Brain microvascular endothelial cell (primary cell): ENCODE results near the gene MYL1.

Experiments
- DNase-seq: peaks from one replicate; pipeline ENCODE4 v3.0.0-alpha.2; 2020
- H3K27ac ChIP-seq: fragments of 250-450 bp; sonication (Bioruptor Pico); 2 replicates; pipeline ENCODE4 v1.5.1; 2020; ENCODE audit warnings: mild to moderate bottlenecking, moderate library complexity
- H3K27me3 ChIP-seq: fragments of 250-450 bp; sonication (Bioruptor Pico); replicated peaks from 2 replicates; pipeline ENCODE4 v1.5.1; 2020; ENCODE audit warnings: mild to moderate bottlenecking
- H3K36me3 ChIP-seq: fragments of 250-450 bp; sonication (Bioruptor Pico); replicated peaks from 2 replicates; pipeline ENCODE4 v1.5.1; 2020; ENCODE audit warnings: mild to moderate bottlenecking
- H3K4me3 ChIP-seq: 2 replicates; pipeline ENCODE4 v1.5.1; 2011; ENCODE audit warnings: low read depth, mild to moderate bottlenecking, control low read depth, low read length, moderate library complexity
- CTCF ChIP-seq: IDR thresholded peaks from 2 replicates; pipeline ENCODE4 v1.5.1; 2011; ENCODE audit warnings: low read depth, mild to moderate bottlenecking, moderate library complexity, low read length, control low read depth, inconsistent platforms; ENCODE audit errors: missing control alignments
- in situ Hi-C: cut with HindIII; loops from 2 replicates; pipeline ENCODE4 v1.10.0; 2017; ENCODE audit warnings: low sequenced_read_pairs, low pct_ligation_motif_present

Gene MYL1

GRCh38 chr2:210324906-210325305 is 9.9 kb upstream of the MYL1 start:
- no peak for DNase-seq
- Histone ChIP-seq H3K36me3 (no peaks in the 10 kb centered on the region), H3K4me3 (no peak overlapping the region), H3K27ac (no peak overlapping the region), H3K27me3 (no peaks in the 10 kb centered on the region)
- in situ Hi-C loops, result no loop called here
- no peak for TF ChIP-seq CTCF

GRCh38 chr2:210324458-210324857 is 9.5 kb upstream of the MYL1 start:
- Histone ChIP-seq H3K36me3 (no peaks in the 10 kb centered on the region), H3K27me3 (no peaks in the 10 kb centered on the region), H3K4me3 (no peak overlapping the region), H3K27ac (no peak overlapping the region)
- no peak for DNase-seq
- in situ Hi-C loops, result no loop called here
- TF ChIP-seq CTCF, result no peak

GRCh38 chr2:210323003-210323402 is 8.0 kb upstream of the MYL1 start:
- no peak for DNase-seq
- Histone ChIP-seq H3K4me3 (no peak overlapping the region), H3K27ac (no peak overlapping the region), H3K36me3 (no peaks in the 10 kb centered on the region), H3K27me3 (no peaks in the 10 kb centered on the region)
- TF ChIP-seq CTCF, result no peak
- in situ Hi-C loops, result no loop called here

- TF ChIP-seq CTCF, result no peak
- in situ Hi-C loops, result no loop called here
- H3K27ac ChIP-seq, result no peak overlapping the region
- H3K4me3 ChIP-seq, result no peak overlapping the region
- H3K27me3 ChIP-seq, result no peaks in the 10 kb centered on the region
- no peak for DNase-seq
- no peaks in the 10 kb centered on the region for H3K36me3 ChIP-seq
Observed at GRCh38 chr2:210318891-210319290, 3.9 kb upstream of the MYL1 start.

- Histone ChIP-seq H3K36me3 (no peaks in the 10 kb centered on the region), H3K4me3 (no peak overlapping the region), H3K27ac (no peak overlapping the region), H3K27me3 (no peaks in the 10 kb centered on the region)
- in situ Hi-C loops, result no loop called here
- TF ChIP-seq CTCF, result no peak
- DNase-seq, result no peak
Observed at GRCh38 chr2:210318486-210318885, 3.5 kb upstream of the MYL1 start.

- Histone ChIP-seq H3K36me3 (no peaks in the 10 kb centered on the region), H3K27ac (no peak overlapping the region), H3K27me3 (no peaks in the 10 kb centered on the region), H3K4me3 (no peak overlapping the region)
- in situ Hi-C loops, result no loop called here
- no peak for DNase-seq
- no peak for TF ChIP-seq CTCF
Observed at GRCh38 chr2:210310550-210310949, 4.4 kb downstream of the MYL1 start.
